ENCODE data around the gene SYNE2. TPM values are rescaled to one million over a fixed set of nuclear protein-coding genes. Genes with fewer than 3 reads are reported as not detected.

Gene SYNE2
- total RNA-seq, 4 donors from 2014 or later: 96.9 to 207 (median 182) TPM

- ATAC-seq (peak in 1 of 2 donors; percentile 51), DNase-seq (no peak)
- Histone ChIP-seq H3K36me3 (peaks cover 3 to 34% of the 10 kb centered on the region in 2 donors), H3K27me3 (no peaks in the 10 kb centered on the region), H3K9me3 (no peaks in the 10 kb centered on the region), H3K4me1 (peaks cover 24 to 48% of the 10 kb centered on the region in 2 donors), H3K4me3 (no peak overlapping the region), H3K27ac (peak overlapping the region; percentile 89 to 94 (median 92))
- TF ChIP-seq POLR2A (IDR thresholded peaks at IDR 0.05) (no peak), CTCF (IDR thresholded peaks at IDR 0.05 in 4 of 5, conservative IDR thresholded peaks at IDR 0.05 in 1 of 5) (no peak)
- intact Hi-C loops (cut with DNase I; ENCODE audit: low total_unique reads) (loop anchor here (5.0 to 10.0 kb wide), 2 partner anchors 265 to 477 kb away; partner anchors contain the start of genes SYNE2 and WDR89), in situ Hi-C loops (cut with MboI; ENCODE audit: low sequenced_read_pairs in 4 of 4) (no loop called here)
Measured at GRCh38 chr14:64119500-64119899, 266.7 kb downstream of the SYNE2 start.

GRCh38 chr14:64119980-64120379 lies 267.2 kb downstream of the SYNE2 start:
- in situ Hi-C loops (cut with MboI; ENCODE audit: low sequenced_read_pairs in 4 of 4): no loop called here
- Histone ChIP-seq H3K36me3 (peaks cover 3 to 38% of the 10 kb centered on the region in 2 donors), H3K4me1 (peaks cover 20 to 43% of the 10 kb centered on the region in 2 donors), H3K4me3 (no peak overlapping the region), H3K27ac (peak overlapping the region in 3 of 4 donors; percentile 89 to 93 (median 90)), H3K27me3 (no peaks in the 10 kb centered on the region), H3K9me3 (no peaks in the 10 kb centered on the region)
- TF ChIP-seq CTCF (IDR thresholded peaks at IDR 0.05 in 4 of 5, conservative IDR thresholded peaks at IDR 0.05 in 1 of 5): no peak
- no peak for TF ChIP-seq POLR2A (IDR thresholded peaks at IDR 0.05)
- DNase-seq (no peak), ATAC-seq (no peak)
- intact Hi-C loops (cut with DNase I; ENCODE audit: low total_unique reads): loop anchor here (5.0 to 10.0 kb wide), 4 partner anchors 63 to 478 kb away; partner anchors contain the start of genes ESR2, SYNE2 and WDR89

- no peaks in the 10 kb centered on the region for H3K27me3 ChIP-seq
- DNase-seq (no peak), ATAC-seq (no peak)
- no peak overlapping the region for H3K27ac ChIP-seq
- peaks cover 10 to 11% of the 10 kb centered on the region in 2 donors for H3K4me1 ChIP-seq
- no peak for TF ChIP-seq POLR2A (IDR thresholded peaks at IDR 0.05)
- TF ChIP-seq CTCF (IDR thresholded peaks at IDR 0.05 in 4 of 5, conservative IDR thresholded peaks at IDR 0.05 in 1 of 5): no peak
- H3K4me3 ChIP-seq: no peak overlapping the region
- intact Hi-C loops (cut with DNase I; ENCODE audit: low total_unique reads): loop anchor here (5.0 to 10.0 kb wide), 2 partner anchors 66 to 171 kb away; partner anchors contain the start of gene ESR2
- no peaks in the 10 kb centered on the region for H3K9me3 ChIP-seq
- in situ Hi-C loops (cut with MboI; ENCODE audit: low sequenced_read_pairs in 4 of 4): no loop called here
- peaks cover 3 to 68% of the 10 kb centered on the region in 2 donors for H3K36me3 ChIP-seq
Measured at GRCh38 chr14:64123241-64123822, 270.5 kb downstream of the SYNE2 start.

- Histone ChIP-seq H3K4me1 (no peaks in the 10 kb centered on the region), H3K4me3 (no peak overlapping the region), H3K9me3 (no peaks in the 10 kb centered on the region), H3K27ac (peak overlapping the region in 1 of 4 donors; percentile 68), H3K27me3 (no peaks in the 10 kb centered on the region), H3K36me3 (peaks cover 3 to 87% of the 10 kb centered on the region in 2 donors)
- TF ChIP-seq POLR2A (IDR thresholded peaks at IDR 0.05) (no peak), CTCF (IDR thresholded peaks at IDR 0.05 in 4 of 5, conservative IDR thresholded peaks at IDR 0.05 in 1 of 5) (no peak)
- DNase-seq: no peak
- in situ Hi-C loops (cut with MboI; ENCODE audit: low sequenced_read_pairs in 4 of 4): no loop called here
- no peak for ATAC-seq
- intact Hi-C loops (cut with DNase I; ENCODE audit: low total_unique reads): loop anchor here (5.0 to 10.0 kb wide), 2 partner anchors 47 to 170 kb away; partner anchors contain the start of gene ESR2
Measured at GRCh38 chr14:64125270-64125669, 272.5 kb downstream of the SYNE2 start.
